ENCODE data around the gene MBP. TPM values are rescaled to one million over a fixed set of nuclear protein-coding genes. Genes with fewer than 3 reads are reported as not detected.
"Not testable (repeated sequence)": the region's sequence is repeated elsewhere in the genome, so short reads cannot be mapped to it uniquely, and the experiment has no call there.

MBP gene
- polyA plus RNA-seq, 4 donors = 14.3 to 34.3 (median 23.0) TPM

GRCh38 chr18:77021478-77021877 lies 111.1 kb downstream of the MBP start:
- not testable (repeated sequence) for H3K27ac ChIP-seq (ENCODE audit: low read depth in 1 of 3, low read length in 2 of 3); FAIRE-seq; DNase-seq; H3K27me3 ChIP-seq (ENCODE audit: control insufficient read depth in 3 of 3, insufficient read depth in 3 of 3, low read length in 3 of 3); H3K4me3 ChIP-seq (ENCODE audit: low read depth in 1 of 3, low read length in 3 of 3); H3K9me3 ChIP-seq (ENCODE audit: control insufficient read depth in 2 of 2, insufficient read depth in 1 of 2, low read depth in 1 of 2, low read length in 1 of 2); H3K4me1 ChIP-seq (ENCODE audit: control insufficient read depth in 3 of 3, insufficient read depth in 2 of 3, low read depth in 1 of 3, low read length in 2 of 3)
- H3K36me3 ChIP-seq (ENCODE audit: control insufficient read depth in 3 of 3, insufficient read depth in 2 of 3, low read depth in 1 of 3, low read length in 3 of 3) = peaks cover 0 to 48% (median 8%) of the 10 kb centered on the region in 3 donors
- 91 to 95% (median 92%) methylated on average over 14 of the region's 14 CpGs for WGBS, 3 donors

- Histone ChIP-seq H3K27ac (ENCODE audit: low read depth in 1 of 3, low read length in 2 of 3) (no peak overlapping the region), H3K36me3 (ENCODE audit: control insufficient read depth in 3 of 3, insufficient read depth in 2 of 3, low read depth in 1 of 3, low read length in 3 of 3) (peaks cover 0 to 51% (median 10%) of the 10 kb centered on the region in 3 donors), H3K4me3 (ENCODE audit: low read depth in 1 of 3, low read length in 3 of 3) (no peak overlapping the region), H3K27me3 (ENCODE audit: control insufficient read depth in 3 of 3, insufficient read depth in 3 of 3, low read length in 3 of 3) (no peaks in the 10 kb centered on the region), H3K9me3 (ENCODE audit: control insufficient read depth in 2 of 2, insufficient read depth in 1 of 2, low read depth in 1 of 2, low read length in 1 of 2) (no peaks in the 10 kb centered on the region), H3K4me1 (ENCODE audit: control insufficient read depth in 3 of 3, insufficient read depth in 2 of 3, low read depth in 1 of 3, low read length in 2 of 3) (no peaks in the 10 kb centered on the region)
- DNase-seq (no peak), FAIRE-seq (no peak)
- 95 to 97% (median 96%) methylated on average over 9 of the region's 9 CpGs for WGBS, 3 donors
Measured at GRCh38 chr18:77021075-77021474, 111.5 kb downstream of the MBP start.

- Histone ChIP-seq H3K27ac (ENCODE audit: low read depth in 1 of 3, low read length in 2 of 3) (no peak overlapping the region), H3K36me3 (ENCODE audit: control insufficient read depth in 3 of 3, insufficient read depth in 2 of 3, low read depth in 1 of 3, low read length in 3 of 3) (peaks cover 0 to 46% (median 7%) of the 10 kb centered on the region in 3 donors), H3K4me3 (ENCODE audit: low read depth in 1 of 3, low read length in 3 of 3) (no peak overlapping the region), H3K27me3 (ENCODE audit: control insufficient read depth in 3 of 3, insufficient read depth in 3 of 3, low read length in 3 of 3) (no peaks in the 10 kb centered on the region), H3K9me3 (ENCODE audit: control insufficient read depth in 2 of 2, insufficient read depth in 1 of 2, low read depth in 1 of 2, low read length in 1 of 2) (no peaks in the 10 kb centered on the region), H3K4me1 (ENCODE audit: control insufficient read depth in 3 of 3, insufficient read depth in 2 of 3, low read depth in 1 of 3, low read length in 2 of 3) (no peaks in the 10 kb centered on the region)
- no peak for DNase-seq
- FAIRE-seq = no peak
- WGBS, 3 donors = 89 to 91% (median 90%) methylated on average over 11 of the region's 11 CpGs
Measured at GRCh38 chr18:77020561-77020960, 112.0 kb downstream of the MBP start.

GRCh38 chr18:77019641-77020040 lies 112.9 kb downstream of the MBP start:
- WGBS, 3 donors = 96 to 100% (median 99%) methylated on average over 9 of the region's 9 CpGs
- no peak for DNase-seq
- Histone ChIP-seq H3K27me3 (ENCODE audit: control insufficient read depth in 3 of 3, insufficient read depth in 3 of 3, low read length in 3 of 3) (no peaks in the 10 kb centered on the region), H3K9me3 (ENCODE audit: control insufficient read depth in 2 of 2, insufficient read depth in 1 of 2, low read depth in 1 of 2, low read length in 1 of 2) (no peaks in the 10 kb centered on the region), H3K27ac (ENCODE audit: low read depth in 1 of 3, low read length in 2 of 3) (no peak overlapping the region), H3K36me3 (ENCODE audit: control insufficient read depth in 3 of 3, insufficient read depth in 2 of 3, low read depth in 1 of 3, low read length in 3 of 3) (peaks cover 0 to 45% (median 7%) of the 10 kb centered on the region in 3 donors), H3K4me1 (ENCODE audit: control insufficient read depth in 3 of 3, insufficient read depth in 2 of 3, low read depth in 1 of 3, low read length in 2 of 3) (no peaks in the 10 kb centered on the region), H3K4me3 (ENCODE audit: low read depth in 1 of 3, low read length in 3 of 3) (no peak overlapping the region)
- FAIRE-seq = no peak

GRCh38 chr18:77018650-77019049 lies 113.9 kb downstream of the MBP start:
- FAIRE-seq; H3K4me3 ChIP-seq (ENCODE audit: low read depth in 1 of 3, low read length in 3 of 3); DNase-seq; H3K9me3 ChIP-seq (ENCODE audit: control insufficient read depth in 2 of 2, insufficient read depth in 1 of 2, low read depth in 1 of 2, low read length in 1 of 2); H3K4me1 ChIP-seq (ENCODE audit: control insufficient read depth in 3 of 3, insufficient read depth in 2 of 3, low read depth in 1 of 3, low read length in 2 of 3); H3K27me3 ChIP-seq (ENCODE audit: control insufficient read depth in 3 of 3, insufficient read depth in 3 of 3, low read length in 3 of 3); H3K27ac ChIP-seq (ENCODE audit: low read depth in 1 of 3, low read length in 2 of 3): not testable (repeated sequence)
- peaks cover 0 to 51% (median 9%) of the 10 kb centered on the region in 3 donors for H3K36me3 ChIP-seq (ENCODE audit: control insufficient read depth in 3 of 3, insufficient read depth in 2 of 3, low read depth in 1 of 3, low read length in 3 of 3)

GRCh38 chr18:77017355-77017754 lies 115.2 kb downstream of the MBP start:
- Histone ChIP-seq H3K4me1 (ENCODE audit: control insufficient read depth in 3 of 3, insufficient read depth in 2 of 3, low read depth in 1 of 3, low read length in 2 of 3) (no peaks in the 10 kb centered on the region), H3K4me3 (ENCODE audit: low read depth in 1 of 3, low read length in 3 of 3) (no peak overlapping the region), H3K27me3 (ENCODE audit: control insufficient read depth in 3 of 3, insufficient read depth in 3 of 3, low read length in 3 of 3) (no peaks in the 10 kb centered on the region), H3K27ac (ENCODE audit: low read depth in 1 of 3, low read length in 2 of 3) (no peak overlapping the region), H3K36me3 (ENCODE audit: control insufficient read depth in 3 of 3, insufficient read depth in 2 of 3, low read depth in 1 of 3, low read length in 3 of 3) (peaks cover 0 to 54% (median 10%) of the 10 kb centered on the region in 3 donors), H3K9me3 (ENCODE audit: control insufficient read depth in 2 of 2, insufficient read depth in 1 of 2, low read depth in 1 of 2, low read length in 1 of 2) (no peaks in the 10 kb centered on the region)
- DNase-seq (no peak), FAIRE-seq (no peak)
- 82 to 91% (median 90%) methylated on average over 6 of the region's 6 CpGs for WGBS, 3 donors

- Histone ChIP-seq H3K36me3 (ENCODE audit: control insufficient read depth in 3 of 3, insufficient read depth in 2 of 3, low read depth in 1 of 3, low read length in 3 of 3) (peaks cover 0 to 55% (median 10%) of the 10 kb centered on the region in 3 donors), H3K27me3 (ENCODE audit: control insufficient read depth in 3 of 3, insufficient read depth in 3 of 3, low read length in 3 of 3) (no peaks in the 10 kb centered on the region), H3K9me3 (ENCODE audit: control insufficient read depth in 2 of 2, insufficient read depth in 1 of 2, low read depth in 1 of 2, low read length in 1 of 2) (no peaks in the 10 kb centered on the region), H3K27ac (ENCODE audit: low read depth in 1 of 3, low read length in 2 of 3) (no peak overlapping the region), H3K4me3 (ENCODE audit: low read depth in 1 of 3, low read length in 3 of 3) (no peak overlapping the region), H3K4me1 (ENCODE audit: control insufficient read depth in 3 of 3, insufficient read depth in 2 of 3, low read depth in 1 of 3, low read length in 2 of 3) (no peaks in the 10 kb centered on the region)
- WGBS, 3 donors = 88 to 96% (median 93%) methylated on average over 16 of the region's 16 CpGs
- FAIRE-seq (no peak), DNase-seq (no peak)
Measured at GRCh38 chr18:77016936-77017335, 115.6 kb downstream of the MBP start.

GRCh38 chr18:77015771-77016710 lies 116.5 kb downstream of the MBP start:
- WGBS, 3 donors = 87 to 89% (median 87%) methylated on average over 16 of the region's 16 CpGs
- Histone ChIP-seq H3K36me3 (ENCODE audit: control insufficient read depth in 3 of 3, insufficient read depth in 2 of 3, low read depth in 1 of 3, low read length in 3 of 3) (peaks cover 0 to 54% (median 9%) of the 10 kb centered on the region in 3 donors), H3K27me3 (ENCODE audit: control insufficient read depth in 3 of 3, insufficient read depth in 3 of 3, low read length in 3 of 3) (no peaks in the 10 kb centered on the region), H3K4me3 (ENCODE audit: low read depth in 1 of 3, low read length in 3 of 3) (no peak overlapping the region), H3K9me3 (ENCODE audit: control insufficient read depth in 2 of 2, insufficient read depth in 1 of 2, low read depth in 1 of 2, low read length in 1 of 2) (no peaks in the 10 kb centered on the region), H3K27ac (ENCODE audit: low read depth in 1 of 3, low read length in 2 of 3) (no peak overlapping the region), H3K4me1 (ENCODE audit: control insufficient read depth in 3 of 3, insufficient read depth in 2 of 3, low read depth in 1 of 3, low read length in 2 of 3) (no peaks in the 10 kb centered on the region)
- FAIRE-seq = no peak
- no peak for DNase-seq

Measured in small intestine (tissue), 7 donors.